WTC11 (cell line): ENCODE measurements around the gene RASSF8. TPM values are rescaled to one million over a fixed set of nuclear protein-coding genes. Genes with fewer than 3 reads are reported as not detected.

ENCODE experiments used
- ATAC-seq: fragments of 200-7000 bp; cut with Tn5 transposase; 2 replicates; pipeline ENCODE4 v1.10.0; 2021; ENCODE audit warnings: mild to moderate bottlenecking, moderate library complexity
- CTCF ChIA-PET: fragments of 300-600 bp; sonication (Branson Sonifier 250); formaldehyde crosslinking; loops from one replicate; lab custom pipeline; 2021; ENCODE audit warnings: antibody characterized with exemption; lab: Charles Lee
- POLR2A ChIA-PET: fragments of 350-600 bp; sonication (Branson Sonifier 250); formaldehyde crosslinking; loops from one replicate; lab custom pipeline; 2021; ENCODE audit warnings: antibody characterized with exemption; lab: Charles Lee
- DNase-seq: peaks from one replicate; pipeline ENCODE4 v3.0.0; 2021; ENCODE audit warnings: low spot score
- H3K27ac Mint-ChIP-seq: 2 replicates; pipeline ENCODE4 v1.8.0; 2021; ENCODE audit warnings: mixed read lengths
- H3K27me3 Mint-ChIP-seq: 2 replicates; pipeline ENCODE4 v1.8.0; 2021; ENCODE audit warnings: low read depth, mild to moderate bottlenecking, moderate library complexity, mixed read lengths
- H3K36me3 Mint-ChIP-seq: 2 replicates; pipeline ENCODE4 v1.8.0; 2021; ENCODE audit warnings: mixed read lengths
- H3K4me1 Mint-ChIP-seq: 2 replicates; pipeline ENCODE4 v1.8.0; 2022; ENCODE audit warnings: mixed read lengths
- H3K4me3 Mint-ChIP-seq: 2 replicates; pipeline ENCODE4 v1.8.0; 2021; ENCODE audit warnings: mild to moderate bottlenecking, moderate library complexity, mixed read lengths
- H3K9me3 Mint-ChIP-seq: 2 replicates; pipeline ENCODE4 v1.8.0; 2021; ENCODE audit warnings: mixed read lengths
- ARID4B ChIP-seq: sonication (generic); formaldehyde crosslinking; IDR thresholded peaks from 2 replicates; pipeline ENCODE4 v1.8.0; 2023; ENCODE audit warnings: missing genetic modification reagents, mild to moderate bottlenecking, borderline replicate concordance
- CBFB ChIP-seq: sonication (generic); formaldehyde crosslinking; IDR thresholded peaks from 2 replicates; pipeline ENCODE4 v1.8.1; 2022; ENCODE audit warnings: mild to moderate bottlenecking, low read depth, missing genetic modification reagents
- FOXJ3 ChIP-seq: sonication (generic); formaldehyde crosslinking; IDR thresholded peaks from 2 replicates; pipeline ENCODE4 v1.9.0; 2021; ENCODE audit warnings: missing genetic modification reagents, mild to moderate bottlenecking, borderline replicate concordance
- FOXP4 ChIP-seq: sonication (generic); formaldehyde crosslinking; IDR thresholded peaks from 2 replicates; pipeline ENCODE4 v1.8.0; 2022; ENCODE audit warnings: mild to moderate bottlenecking, missing genetic modification reagents
- IRF1 ChIP-seq: sonication (generic); formaldehyde crosslinking; IDR thresholded peaks from 2 replicates; pipeline ENCODE4 v1.8.0; 2023; ENCODE audit warnings: missing genetic modification reagents
- MYBL2 ChIP-seq: sonication (generic); formaldehyde crosslinking; IDR thresholded peaks from 2 replicates; pipeline ENCODE4 v1.8.1; 2023; ENCODE audit warnings: mild to moderate bottlenecking, moderate library complexity, missing genetic modification reagents
- PRDM15 ChIP-seq: sonication (generic); formaldehyde crosslinking; IDR thresholded peaks from 2 replicates; pipeline ENCODE4 v1.8.0; 2022; ENCODE audit warnings: missing genetic modification reagents
- PRRX2 ChIP-seq: fragments of 250-450 bp; sonication (Bioruptor Pico); IDR thresholded peaks from 2 replicates; pipeline ENCODE4 v1.8.0; 2021; ENCODE audit warnings: mild to moderate bottlenecking
- USF2 ChIP-seq: sonication (generic); formaldehyde crosslinking; IDR thresholded peaks from 2 replicates; pipeline ENCODE4 v1.8.1; 2023; ENCODE audit warnings: mild to moderate bottlenecking, missing genetic modification reagents, moderate library complexity
- ZNF138 ChIP-seq: sonication (generic); formaldehyde crosslinking; conservative IDR thresholded peaks from 2 replicates; pipeline ENCODE4 v1.8.1; 2022; ENCODE audit warnings: mild to moderate bottlenecking, moderate library complexity, missing genetic modification reagents
- total RNA-seq: library from RNA; stranded (reverse); gene quantifications from 3 replicates; pipeline ENCODE4 v1.2.3, GENCODE V29; 2021

Gene RASSF8
- total RNA-seq, 1 experiment from 2014 or later = 48.6 TPM

GRCh38 chr12:26112703-26113147 lies 154.2 kb downstream of the RASSF8 start:
- no peaks in the 10 kb centered on the region for H3K9me3 Mint-ChIP-seq
- H3K36me3 Mint-ChIP-seq = no peaks in the 10 kb centered on the region
- peaks cover 29% of the 10 kb centered on the region for H3K27me3 Mint-ChIP-seq
- H3K27ac Mint-ChIP-seq = peak overlapping the region; percentile 82
- TF ChIP-seq ZNF138 (no peak), USF2 (CRISPR knock-in tag) (no peak), ARID4B (CRISPR knock-in tag) (no peak), CBFB (CRISPR knock-in tag) (no peak), MYBL2 (CRISPR knock-in tag) (no peak), PRDM15 (CRISPR knock-in tag) (peak; percentile 92)
- ChIA-PET CTCF (no interaction called here), POLR2A (interaction anchor here (0.5 to 1.0 kb wide), 3 partner anchors 12 to 878 kb away, joined by 3 to 6 read pairs (median 6); partner anchors contain the start of gene BHLHE41)
- H3K4me1 Mint-ChIP-seq = peaks cover 60% of the 10 kb centered on the region
- peak; percentile 7 for ATAC-seq
- no peak for DNase-seq
- peak overlapping the region; percentile 81 for H3K4me3 Mint-ChIP-seq

- H3K36me3 Mint-ChIP-seq = no peaks in the 10 kb centered on the region
- ATAC-seq = no peak
- peak overlapping the region; percentile 24; the same call in 1 of the 2 replicates for H3K27ac Mint-ChIP-seq
- CTCF ChIA-PET = no interaction called here
- no peak for TF ChIP-seq ZNF138
- TF ChIP-seq PRRX2 = no peak
- TF ChIP-seq USF2 (CRISPR knock-in tag) = peak; percentile 39; the same call in 1 of the 2 replicates
- no peak for TF ChIP-seq FOXJ3
- TF ChIP-seq IRF1 (CRISPR knock-in tag) = no peak
- TF ChIP-seq FOXP4 (CRISPR knock-in tag) = peak; percentile 52; the same call in 1 of the 2 replicates
- TF ChIP-seq, all 79 proteins: peak for 2
- DNase-seq = no peak
- Mint-ChIP-seq H3K9me3 (no peaks in the 10 kb centered on the region), H3K27me3 (peaks cover 29% of the 10 kb centered on the region), H3K4me1 (peaks cover 60% of the 10 kb centered on the region), H3K4me3 (peak overlapping the region; percentile 81)
- POLR2A ChIA-PET = interaction anchor here (0.6 to 1.0 kb wide), 2 partner anchors 12 to 780 kb away, joined by 3 to 6 read pairs; partner anchors contain the start of gene BHLHE41
Measured at GRCh38 chr12:26113181-26113654, 154.7 kb downstream of the RASSF8 start.
